NCI-H1048 (cell line): Measurements from ENCODE around the gene IL22RA2.

Experiments
- DNase-seq: peaks from one replicate; lab custom pipeline; 2025; lab: John Stamatoyannopoulos, UW

Gene IL22RA2

DNA sequence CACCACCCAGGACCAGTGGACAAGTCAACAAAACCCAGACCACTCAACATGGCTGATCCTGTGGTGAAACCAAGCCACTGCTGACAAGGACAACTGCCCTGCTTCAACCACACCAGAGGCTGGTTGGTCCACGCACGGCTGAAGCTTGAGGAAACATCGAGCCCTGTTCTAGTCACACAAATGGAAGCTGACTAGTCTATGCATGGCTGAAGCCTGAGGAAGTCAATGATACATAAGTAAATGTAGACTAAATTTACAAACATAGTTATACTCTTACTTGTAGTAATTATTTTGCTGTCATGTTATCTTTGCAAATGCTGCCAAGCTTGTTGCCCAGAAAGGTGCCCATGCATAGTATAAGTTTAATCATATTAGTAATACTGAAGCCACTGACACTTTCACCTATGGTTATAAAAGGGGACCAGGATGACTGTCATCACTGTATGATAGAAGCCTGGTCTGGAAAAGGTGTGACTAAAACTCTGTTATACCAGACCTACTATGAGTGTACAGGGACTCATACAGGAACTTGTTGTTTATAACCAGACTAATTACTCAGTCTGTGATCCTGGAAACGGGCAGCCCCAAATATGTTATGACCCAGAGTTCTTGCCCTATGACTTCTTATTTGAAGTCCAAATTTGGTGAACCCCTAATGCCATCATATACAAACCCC lies 5.6 kb downstream of the IL22RA2 start:
- DNase-seq = no peak

GRCh38 chr6:137166247-137167098 lies 7.0 kb downstream of the IL22RA2 start:
- DNase-seq = no peak

DNA sequence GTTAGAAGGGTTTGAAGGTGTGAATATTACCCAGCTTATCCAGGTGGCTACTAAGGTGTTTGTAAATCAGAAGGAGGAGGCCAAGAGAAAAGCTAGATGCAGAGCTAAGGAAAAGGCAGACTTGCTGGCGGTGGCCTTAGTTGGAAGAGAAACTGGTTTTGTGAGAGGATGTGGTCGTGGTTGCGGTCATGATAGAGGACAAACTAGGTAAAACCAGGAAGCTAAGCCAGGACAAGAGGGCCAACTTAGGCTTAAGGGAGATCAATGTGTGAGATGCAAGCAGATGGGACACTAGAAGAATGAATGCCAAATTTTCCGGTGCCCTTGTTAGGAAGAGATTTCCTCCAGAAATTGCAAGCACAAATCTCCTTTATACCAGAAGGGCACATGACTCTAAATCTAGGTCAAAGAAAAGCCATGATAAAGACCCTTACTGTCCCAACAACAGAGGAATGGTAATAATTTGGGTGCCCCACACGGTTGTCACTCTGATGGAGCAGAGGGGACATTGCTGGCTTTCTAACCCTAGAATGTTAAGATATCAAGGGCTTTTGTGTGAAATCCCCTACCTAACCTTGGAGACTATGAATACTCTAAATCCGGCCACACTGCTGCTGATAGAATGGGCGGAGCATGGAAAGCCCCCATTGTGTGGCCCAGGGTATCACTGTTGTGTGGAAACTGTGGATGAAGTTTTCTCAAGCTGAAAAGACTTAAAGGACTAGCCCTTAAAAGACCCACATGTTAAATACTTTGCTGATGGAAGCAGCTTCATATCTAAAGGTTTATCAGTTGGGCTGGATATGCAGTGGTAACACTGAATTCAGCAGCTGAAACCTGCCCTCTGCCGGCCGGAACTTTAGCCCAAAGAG lies 7.8 kb downstream of the IL22RA2 start:
- DNase-seq = no peak

- no peak for DNase-seq
Observed at GRCh38 chr6:137163732-137164318, 9.6 kb downstream of the IL22RA2 start.

DNA sequence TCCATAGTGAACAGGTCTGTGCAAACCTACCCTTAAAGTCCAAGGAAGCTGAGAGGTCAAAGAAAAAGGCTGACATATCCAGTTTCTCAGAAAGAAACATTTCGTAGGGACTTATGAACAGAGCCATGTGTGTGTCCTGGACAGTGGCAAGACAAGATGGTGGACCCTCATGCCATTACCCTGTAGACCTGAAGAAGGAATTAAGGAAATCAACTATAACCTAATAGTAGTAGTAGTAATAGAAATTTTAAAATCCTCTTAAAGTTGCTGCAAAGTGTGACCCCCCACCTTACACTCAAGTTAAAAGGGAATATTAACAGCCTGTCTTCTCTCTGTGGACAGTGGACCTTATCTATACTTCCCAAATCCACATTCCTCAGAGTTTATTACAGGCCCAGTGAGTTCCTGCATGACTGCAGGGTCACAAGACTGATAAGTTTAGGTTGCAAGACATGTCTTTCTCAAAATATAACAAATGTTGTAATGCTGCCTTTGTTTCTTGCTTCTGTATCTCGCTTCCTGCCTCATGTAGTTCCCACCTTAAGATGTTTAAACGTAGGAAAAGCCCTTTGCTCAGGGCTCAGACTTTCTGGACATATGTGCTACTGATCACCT lies 10.6 kb downstream of the IL22RA2 start:
- no peak for DNase-seq

DNA sequence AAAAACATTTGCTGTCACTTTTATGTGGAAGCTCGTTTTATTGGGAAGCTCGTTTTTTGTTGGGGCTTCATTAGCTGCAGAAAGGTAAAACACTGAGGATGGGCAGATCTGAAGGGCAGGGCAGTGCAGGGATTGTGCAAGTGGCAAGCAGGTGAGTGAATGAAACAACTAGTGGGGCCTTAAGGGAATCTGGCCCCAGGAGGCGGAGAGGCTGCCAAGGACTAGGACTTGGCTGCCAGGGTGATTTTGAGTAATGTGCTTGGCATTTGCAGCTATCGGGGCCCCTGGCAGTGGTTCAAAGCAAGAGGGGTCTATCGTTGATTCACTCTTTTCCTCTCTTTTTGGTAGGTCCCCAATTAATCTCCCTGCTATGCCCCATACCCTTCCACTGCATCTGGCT lies 11.5 kb downstream of the IL22RA2 start:
- DNase-seq = no peak

GRCh38 chr6:137160763-137161162 lies 12.7 kb downstream of the IL22RA2 start:
- DNase-seq = no peak

- no peak for DNase-seq
Observed at GRCh38 chr6:137159912-137160311, 13.5 kb downstream of the IL22RA2 start.

DNA sequence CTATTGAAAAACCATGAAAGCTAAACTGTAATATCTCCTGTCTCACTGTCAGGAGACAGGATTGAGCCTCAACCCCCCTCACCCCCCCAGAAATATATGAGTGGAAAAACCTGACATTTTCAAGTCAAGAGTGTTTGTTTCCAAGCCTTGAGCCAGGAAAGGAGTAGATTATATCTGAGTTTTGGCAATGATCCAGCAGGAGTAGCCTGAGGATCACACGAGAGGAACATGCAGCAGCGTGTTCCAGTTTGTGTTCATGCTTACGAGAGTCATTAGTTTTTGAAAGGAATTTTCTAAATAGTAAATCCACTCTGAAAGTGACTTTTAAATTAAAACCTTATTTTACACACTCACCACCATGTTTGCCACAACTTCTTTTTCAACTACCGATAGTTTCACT lies 15.8 kb downstream of the IL22RA2 start:
- peak; percentile 3 for DNase-seq

- DNase-seq = no peak
Observed at GRCh38 chr6:137156650-137157049, 16.8 kb downstream of the IL22RA2 start.

- no peak for DNase-seq
Observed at GRCh38 chr6:137155830-137156229, 17.6 kb downstream of the IL22RA2 start.

DNA sequence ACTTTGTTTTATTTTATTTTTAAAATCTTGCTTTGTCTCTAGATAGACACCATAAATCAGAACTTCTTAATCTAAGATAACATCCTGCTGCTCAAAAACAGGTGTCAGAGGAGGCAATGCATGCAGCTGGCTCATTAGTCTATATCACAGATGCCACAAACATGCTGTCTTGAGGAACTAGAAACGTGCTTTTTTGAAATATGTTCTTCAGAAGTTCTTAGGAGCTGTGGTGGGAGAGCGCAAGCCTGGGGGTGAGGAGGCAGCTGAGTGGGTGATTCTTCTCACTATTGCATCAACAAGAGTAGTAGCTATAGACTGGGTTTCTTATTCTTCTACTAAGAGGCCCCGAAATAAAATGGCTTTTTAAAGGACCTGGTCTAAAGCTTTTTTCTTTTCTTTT lies 23.4 kb downstream of the IL22RA2 start:
- no peak for DNase-seq

- no peak for DNase-seq
Observed at GRCh38 chr6:137149035-137149393, 24.4 kb downstream of the IL22RA2 start.

GRCh38 chr6:137148306-137149034 lies 25.0 kb downstream of the IL22RA2 start:
- no peak for DNase-seq

GRCh38 chr6:137147195-137147594 lies 26.2 kb downstream of the IL22RA2 start:
- no peak for DNase-seq

GRCh38 chr6:137146206-137146605 lies 27.2 kb downstream of the IL22RA2 start:
- no peak for DNase-seq

- DNase-seq = no peak
Observed at GRCh38 chr6:137145421-137145820, 28.0 kb downstream of the IL22RA2 start.

DNA sequence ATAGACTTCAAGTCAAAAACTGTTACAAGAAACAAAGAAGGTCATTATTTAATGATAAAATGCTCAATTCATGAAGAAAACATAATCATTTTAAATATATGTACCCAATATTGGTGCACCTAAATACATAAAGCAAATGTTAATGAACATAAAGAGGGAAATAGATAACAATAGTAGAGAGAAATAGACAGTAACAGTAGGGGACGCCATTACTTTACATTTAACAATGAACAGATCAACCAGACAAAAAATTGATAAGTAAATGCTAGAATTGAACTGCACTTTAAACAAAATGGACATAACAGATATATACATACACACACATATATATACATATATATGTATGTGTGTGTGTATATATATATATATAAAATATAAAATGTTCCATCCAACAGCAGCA lies 37.4 kb downstream of the IL22RA2 start:
- DNase-seq = no peak

DNA sequence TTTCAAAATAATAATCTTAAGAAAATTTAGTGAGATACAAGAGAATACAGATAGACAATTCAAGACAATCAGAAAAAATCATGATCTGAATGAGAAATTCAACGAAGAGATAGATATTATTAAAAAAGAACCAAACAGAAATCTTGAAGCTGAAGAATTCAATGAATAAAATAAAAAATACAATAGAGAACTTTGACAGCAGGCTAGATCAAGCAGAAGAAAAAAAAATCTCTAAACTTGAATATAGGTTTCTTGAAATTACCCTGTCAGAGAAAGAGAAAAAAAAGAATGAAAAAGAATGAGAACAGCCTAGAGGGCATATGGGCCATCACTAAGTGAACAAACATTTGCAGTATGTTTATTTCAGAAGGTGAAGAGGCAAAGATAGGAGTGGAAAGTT lies 39.0 kb downstream of the IL22RA2 start:
- no peak for DNase-seq

DNA sequence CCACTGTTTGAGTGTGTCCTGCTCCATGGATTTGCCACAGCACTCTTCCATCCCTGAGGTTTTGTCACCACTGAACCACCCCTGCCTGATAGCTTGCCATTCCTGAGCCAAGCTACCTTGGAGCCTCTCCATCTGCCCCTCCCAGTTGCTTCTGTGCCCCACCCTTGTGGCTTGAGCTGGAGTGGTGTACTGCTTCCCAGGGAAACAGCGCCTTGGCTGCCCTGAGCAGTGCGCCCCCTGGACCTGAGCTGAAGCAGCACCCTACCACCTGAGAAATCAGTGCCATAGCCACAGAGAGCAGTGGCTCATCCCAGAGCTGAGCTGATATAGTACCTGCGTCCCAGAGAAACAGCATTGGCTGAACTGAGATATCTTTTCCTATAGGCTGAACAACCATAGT lies 40.3 kb downstream of the IL22RA2 start:
- DNase-seq = no peak

GRCh38 chr6:137126875-137127485 lies 46.5 kb downstream of the IL22RA2 start:
- no peak for DNase-seq
